MCF 10A (cell line): ENCODE measurements around the gene NTM. TPM values are rescaled to one million over a fixed set of nuclear protein-coding genes. Genes with fewer than 3 reads are reported as not detected.

Experiments used
- BruUV-seq: library from RNA; stranded (reverse); fragments of 400-500 nt; replicated peaks from 2 replicates; lab custom pipeline; 2021; lab: Mats Ljungman, UMichigan
- CTCF ChIA-PET: fragments of 300-600 bp; sonication (Branson Sonifier 250); formaldehyde crosslinking; extraction: SDS; loops from one replicate; lab custom pipeline; 2021; ENCODE audit warnings: antibody characterized with exemption, inconsistent platforms; lab: Yijun Ruan, JAX
- POLR2A ChIA-PET: fragments of 300-600, 350-650 bp; sonication (Branson Sonifier 250); formaldehyde crosslinking; extraction: SDS; loops from one replicate; lab custom pipeline; 2020; ENCODE audit warnings: antibody characterized with exemption, inconsistent platforms; lab: Yijun Ruan, JAX
- DNase-seq: peaks from one replicate; pipeline ENCODE4 v3.0.0-alpha.2; 2018; ENCODE audit not compliant: unreplicated experiment
- H3K27ac Mint-ChIP-seq: one replicate; pipeline ENCODE4 v1.8.0; 2022; ENCODE audit warnings: mild to moderate bottlenecking, low read depth, mixed read lengths; ENCODE audit not compliant: unreplicated experiment
- H3K27me3 Mint-ChIP-seq: one replicate; pipeline ENCODE4 v1.8.0; 2022; ENCODE audit warnings: mixed read lengths; ENCODE audit not compliant: insufficient read depth, unreplicated experiment
- H3K36me3 Mint-ChIP-seq: one replicate; pipeline ENCODE4 v1.8.0; 2022; ENCODE audit warnings: mild to moderate bottlenecking, moderate library complexity, mixed read lengths; ENCODE audit not compliant: insufficient read depth, unreplicated experiment
- H3K4me1 Mint-ChIP-seq: one replicate; pipeline ENCODE4 v1.8.0; 2022; ENCODE audit warnings: mixed read lengths; ENCODE audit not compliant: insufficient read depth, unreplicated experiment
- H3K4me3 Mint-ChIP-seq: one replicate; pipeline ENCODE4 v1.8.0; 2022; ENCODE audit warnings: mild to moderate bottlenecking, moderate library complexity, mixed read lengths; ENCODE audit not compliant: unreplicated experiment
- H3K9me3 Mint-ChIP-seq: one replicate; pipeline ENCODE4 v1.8.0; 2022; ENCODE audit warnings: mixed read lengths; ENCODE audit not compliant: unreplicated experiment
- intact Hi-C: fragments of 100-400 bp; cut with micrococcal nuclease; formaldehyde crosslinking; loops from 2 replicates; pipeline ENCODE4 v1.14.1; 2022
- total RNA-seq: library from RNA; stranded (reverse); gene quantifications from 2 replicates; pipeline ENCODE4 v1.2.3, GENCODE V29; 2022
- TF ChIP-seq, protein P1 (sequence below): fragments of 200-600 bp; IDR thresholded peaks from one replicate; pipeline ENCODE4 v1.8.0; 2022; ENCODE audit warnings: antibody characterized with exemption, mild to moderate bottlenecking; ENCODE audit not compliant: unreplicated experiment

The NTM gene
- total RNA-seq, 1 experiment from 2014 or later: not detected

DNA sequence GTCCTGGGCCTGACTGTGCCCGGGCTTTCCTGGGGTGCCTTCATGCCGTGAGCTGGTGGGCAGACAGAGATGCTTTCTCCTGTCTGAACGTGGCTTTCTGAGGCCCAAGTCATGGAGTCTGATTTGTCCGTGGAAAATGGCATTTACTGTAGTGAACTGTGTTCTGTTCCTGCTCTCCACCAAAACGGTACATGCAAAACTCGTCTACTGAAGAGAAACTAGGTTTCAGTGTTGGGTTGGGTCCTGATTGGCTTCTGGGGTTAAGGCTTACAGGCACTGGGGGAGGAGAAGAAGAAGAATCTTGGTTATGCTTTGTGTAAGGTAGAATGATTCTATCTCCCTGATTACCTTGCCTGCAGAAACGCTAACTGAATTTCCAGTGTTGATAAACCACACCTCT is 541.7 kb downstream of the NTM start:
- no peak for DNase-seq
- Mint-ChIP-seq H3K27me3 (no peaks in the 10 kb centered on the region), H3K36me3 (no peaks in the 10 kb centered on the region), H3K4me1 (no peaks in the 10 kb centered on the region), H3K9me3 (peaks cover 39% of the 10 kb centered on the region), H3K4me3 (no peak overlapping the region), H3K27ac (no peak overlapping the region)
- ChIA-PET CTCF (no interaction called here), POLR2A (no interaction called here)
- BruUV-seq: no TSS peak
- intact Hi-C loops: no loop called here
- TF ChIP-seq, protein P1, sequence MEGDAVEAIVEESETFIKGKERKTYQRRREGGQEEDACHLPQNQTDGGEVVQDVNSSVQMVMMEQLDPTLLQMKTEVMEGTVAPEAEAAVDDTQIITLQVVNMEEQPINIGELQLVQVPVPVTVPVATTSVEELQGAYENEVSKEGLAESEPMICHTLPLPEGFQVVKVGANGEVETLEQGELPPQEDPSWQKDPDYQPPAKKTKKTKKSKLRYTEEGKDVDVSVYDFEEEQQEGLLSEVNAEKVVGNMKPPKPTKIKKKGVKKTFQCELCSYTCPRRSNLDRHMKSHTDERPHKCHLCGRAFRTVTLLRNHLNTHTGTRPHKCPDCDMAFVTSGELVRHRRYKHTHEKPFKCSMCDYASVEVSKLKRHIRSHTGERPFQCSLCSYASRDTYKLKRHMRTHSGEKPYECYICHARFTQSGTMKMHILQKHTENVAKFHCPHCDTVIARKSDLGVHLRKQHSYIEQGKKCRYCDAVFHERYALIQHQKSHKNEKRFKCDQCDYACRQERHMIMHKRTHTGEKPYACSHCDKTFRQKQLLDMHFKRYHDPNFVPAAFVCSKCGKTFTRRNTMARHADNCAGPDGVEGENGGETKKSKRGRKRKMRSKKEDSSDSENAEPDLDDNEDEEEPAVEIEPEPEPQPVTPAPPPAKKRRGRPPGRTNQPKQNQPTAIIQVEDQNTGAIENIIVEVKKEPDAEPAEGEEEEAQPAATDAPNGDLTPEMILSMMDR: no peak

DNA sequence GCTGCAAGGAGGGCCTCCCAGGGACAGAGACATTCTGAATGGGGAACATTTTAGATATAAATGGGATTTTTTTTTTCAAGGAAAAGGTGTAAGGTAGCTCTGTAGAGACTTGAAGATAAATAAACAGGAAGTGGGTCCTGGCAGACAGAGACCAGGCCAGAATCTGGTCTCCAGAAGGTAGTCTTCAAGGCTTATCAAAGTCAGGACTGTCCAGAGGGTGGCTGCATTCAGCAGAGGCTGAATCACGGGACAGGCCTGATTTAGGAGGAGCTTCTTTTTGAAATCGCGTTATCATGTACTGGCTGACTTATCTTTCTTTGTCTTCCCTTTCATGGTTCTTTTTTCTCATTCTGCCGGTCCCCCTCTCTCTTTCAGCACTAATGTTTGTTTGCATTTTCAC is 542.9 kb downstream of the NTM start:
- Mint-ChIP-seq H3K27me3 (no peaks in the 10 kb centered on the region), H3K4me1 (no peaks in the 10 kb centered on the region), H3K36me3 (no peaks in the 10 kb centered on the region), H3K4me3 (no peak overlapping the region), H3K9me3 (peaks cover 44% of the 10 kb centered on the region), H3K27ac (no peak overlapping the region)
- no peak for DNase-seq
- TF ChIP-seq, protein P1: no peak
- intact Hi-C loops: no loop called here
- ChIA-PET POLR2A (no interaction called here), CTCF (no interaction called here)
- no TSS peak for BruUV-seq

DNA sequence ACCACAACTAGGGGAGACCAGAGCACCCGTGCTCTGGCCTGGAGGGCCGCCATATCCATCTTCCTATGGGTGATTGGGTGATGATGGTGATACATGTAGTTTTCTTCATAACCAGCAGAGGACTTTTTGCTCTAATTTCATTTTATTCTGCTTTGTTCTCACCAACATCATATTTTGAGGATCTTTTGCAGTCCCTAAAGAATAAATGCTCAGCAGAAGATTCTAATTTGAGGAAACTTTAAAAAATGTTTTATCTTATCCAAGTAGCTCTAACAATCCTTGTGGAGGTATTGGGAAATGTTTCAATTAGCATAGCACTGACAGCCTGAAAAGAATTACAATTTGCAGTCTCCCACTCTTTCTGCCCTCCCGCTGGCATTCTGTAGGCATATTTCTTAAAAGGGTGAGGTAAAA is 544.0 kb downstream of the NTM start:
- Mint-ChIP-seq H3K4me3 (no peak overlapping the region), H3K27me3 (no peaks in the 10 kb centered on the region), H3K27ac (no peak overlapping the region), H3K4me1 (no peaks in the 10 kb centered on the region), H3K9me3 (peaks cover 54% of the 10 kb centered on the region), H3K36me3 (no peaks in the 10 kb centered on the region)
- no peak for DNase-seq
- BruUV-seq: no TSS peak
- ChIA-PET CTCF (interaction anchor here (0.7 kb wide), 1 partner anchor 99 kb away, joined by 3 read pairs; no protein-coding TSS in a partner anchor), POLR2A (no interaction called here)
- TF ChIP-seq, protein P1: no peak
- intact Hi-C loops: no loop called here

DNA sequence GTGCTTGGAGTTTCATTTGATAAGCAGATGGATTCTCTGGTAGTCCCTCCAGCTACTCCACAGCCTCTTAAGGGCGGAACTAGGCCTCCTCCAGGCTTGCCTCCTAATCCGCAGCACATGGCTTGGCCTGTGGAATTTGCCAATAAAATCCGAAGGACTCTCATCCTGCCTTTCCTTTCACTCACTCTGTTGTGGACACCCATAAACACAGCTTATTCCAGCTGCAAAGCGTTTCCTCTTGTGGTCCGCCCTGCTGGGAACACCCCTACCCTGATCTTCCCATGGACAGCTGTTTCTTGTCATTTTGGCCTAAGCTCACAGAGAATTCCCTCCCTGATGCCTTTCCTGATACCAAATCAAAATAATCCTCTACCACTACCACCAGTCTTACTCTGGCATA is 546.2 kb downstream of the NTM start:
- no peaks in the 10 kb centered on the region for H3K27me3 Mint-ChIP-seq
- no peaks in the 10 kb centered on the region for H3K36me3 Mint-ChIP-seq
- H3K4me3 Mint-ChIP-seq: no peak overlapping the region
- no peak for DNase-seq
- H3K27ac Mint-ChIP-seq: no peak overlapping the region
- intact Hi-C loops: no loop called here
- no TSS peak for BruUV-seq
- TF ChIP-seq, protein P1: no peak
- ChIA-PET POLR2A (no interaction called here), CTCF (no interaction called here)
- peaks cover 65% of the 10 kb centered on the region for H3K9me3 Mint-ChIP-seq
- no peaks in the 10 kb centered on the region for H3K4me1 Mint-ChIP-seq
